Astrocyte (in vitro differentiated cells and primary cell): ENCODE results near the gene NCKAP5L. TPM values are rescaled to one million over a fixed set of nuclear protein-coding genes. Genes with fewer than 3 reads are reported as not detected.

Experiments
- DNase-seq: peaks from one replicate; pipeline ENCODE4 v3.0.0-alpha.2; 2010; ENCODE audit warnings: low read depth
- FAIRE-seq: peaks from 2 replicates; lab custom pipeline; 2011; peaks lifted over from hg19 to GRCh38; lab: Jason Lieb, UNC
- H2AFZ ChIP-seq: 2 replicates; pipeline ENCODE4 v1.6.0; 2012; ENCODE audit warnings: low read depth, low read length, inconsistent platforms
- H3K27ac ChIP-seq: 2 replicates; pipeline ENCODE4 v1.5.1; 2011; ENCODE audit warnings: low read depth, low read length, inconsistent platforms
- H3K27me3 ChIP-seq: 2 replicates; pipeline ENCODE4 v1.6.0; 2011; ENCODE audit warnings: low read length, inconsistent platforms; ENCODE audit not compliant: insufficient read depth
- H3K36me3 ChIP-seq: 2 replicates; pipeline ENCODE4 v1.5.1; 2011; ENCODE audit warnings: low read length, inconsistent platforms; ENCODE audit not compliant: insufficient read depth
- H3K4me1 ChIP-seq: 2 replicates; pipeline ENCODE4 v1.5.1; 2011; ENCODE audit warnings: low read length, inconsistent platforms; ENCODE audit not compliant: insufficient read depth
- H3K4me2 ChIP-seq: 2 replicates; pipeline ENCODE4 v1.6.0; 2012; ENCODE audit warnings: low read length, inconsistent platforms
- H3K4me3 ChIP-seq: 2 replicates; pipeline ENCODE4 v1.5.1; 2011; ENCODE audit warnings: low read depth, mild to moderate bottlenecking, low read length, inconsistent platforms; ENCODE audit not compliant: insufficient read depth
- H3K79me2 ChIP-seq: 2 replicates; pipeline ENCODE4 v1.6.0; 2012; ENCODE audit warnings: mild to moderate bottlenecking, low read length, inconsistent platforms; ENCODE audit not compliant: insufficient read depth
- H3K9ac ChIP-seq: 2 replicates; pipeline ENCODE4 v1.6.0; 2012; ENCODE audit warnings: mild to moderate bottlenecking, low read length, inconsistent platforms
- H3K9me3 ChIP-seq: 2 replicates; pipeline ENCODE4 v1.5.1; 2012; ENCODE audit warnings: low read depth, mild to moderate bottlenecking, low read length, inconsistent platforms; ENCODE audit not compliant: insufficient read depth
- H4K20me1 ChIP-seq: 2 replicates; pipeline ENCODE4 v1.6.0; 2012; ENCODE audit warnings: low read length, inconsistent platforms; ENCODE audit not compliant: insufficient read depth
- H3K27ac Mint-ChIP-seq: one replicate; pipeline ENCODE4 v1.8.0; 2021; ENCODE audit warnings: mild to moderate bottlenecking, mixed read lengths; ENCODE audit not compliant: unreplicated experiment
- H3K27me3 Mint-ChIP-seq: one replicate; pipeline ENCODE4 v1.8.0; 2021; ENCODE audit warnings: low read depth, mixed read lengths; ENCODE audit not compliant: unreplicated experiment
- H3K36me3 Mint-ChIP-seq: one replicate; pipeline ENCODE4 v1.8.0; 2021; ENCODE audit warnings: low read depth, mixed read lengths; ENCODE audit not compliant: unreplicated experiment
- H3K4me1 Mint-ChIP-seq: one replicate; pipeline ENCODE4 v1.8.0; 2021; ENCODE audit warnings: low read depth, mixed read lengths; ENCODE audit not compliant: unreplicated experiment
- H3K4me3 Mint-ChIP-seq: one replicate; pipeline ENCODE4 v1.8.0; 2021; ENCODE audit warnings: mild to moderate bottlenecking, moderate library complexity, mixed read lengths; ENCODE audit not compliant: unreplicated experiment
- H3K9me3 Mint-ChIP-seq: one replicate; pipeline ENCODE4 v1.8.0; 2021; ENCODE audit warnings: mild to moderate bottlenecking, mixed read lengths; ENCODE audit not compliant: unreplicated experiment
- CTCF ChIP-seq: IDR thresholded peaks from 2 replicates; pipeline ENCODE4 v1.5.1; 2011; ENCODE audit warnings: low read depth, mild to moderate bottlenecking, inconsistent platforms, low read length, moderate library complexity; ENCODE audit not compliant: insufficient read depth
- EZH2 ChIP-seq: IDR thresholded peaks from 2 replicates; pipeline ENCODE4 v1.6.1; 2012; ENCODE audit warnings: mild to moderate bottlenecking, low read length, inconsistent platforms; ENCODE audit not compliant: insufficient read depth
- total RNA-seq: library from RNA; stranded (reverse); gene quantifications from 2 replicates; pipeline ENCODE4 v1.2.1, GENCODE V29; 2021

Gene NCKAP5L
- total RNA-seq, 1 donor from 2014 or later, result 59.5 TPM

- no peak overlapping the region for H3K27ac ChIP-seq
- peaks cover 14% of the 10 kb centered on the region for H4K20me1 ChIP-seq
- H3K9ac ChIP-seq, result no peak overlapping the region
- H3K79me2 ChIP-seq, result no peaks in the 10 kb centered on the region
- no peak overlapping the region for H2AFZ ChIP-seq
- H3K4me1 Mint-ChIP-seq, result no peaks in the 10 kb centered on the region
- FAIRE-seq (no peak), DNase-seq (no peak)
- H3K4me3 Mint-ChIP-seq, result no peak overlapping the region
- H3K36me3 Mint-ChIP-seq, result peaks cover 11% of the 10 kb centered on the region
- H3K36me3 ChIP-seq, result peaks cover 16% of the 10 kb centered on the region
- H3K9me3 Mint-ChIP-seq, result no peaks in the 10 kb centered on the region
- H3K4me3 ChIP-seq, result no peak overlapping the region
- H3K27me3 Mint-ChIP-seq, result no peaks in the 10 kb centered on the region
- no peaks in the 10 kb centered on the region for H3K27me3 ChIP-seq
- TF ChIP-seq EZH2 (no peak), CTCF (no peak)
- no peak overlapping the region for H3K4me2 ChIP-seq
- no peaks in the 10 kb centered on the region for H3K4me1 ChIP-seq
- no peak overlapping the region for H3K27ac Mint-ChIP-seq
- no peaks in the 10 kb centered on the region for H3K9me3 ChIP-seq
Measured at GRCh38 chr12:49792976-49793580, 35.1 kb downstream of the NCKAP5L start.

GRCh38 chr12:49792181-49792970, 35.8 kb downstream of the NCKAP5L start:
- Histone ChIP-seq H3K9me3 (no peaks in the 10 kb centered on the region), H3K27me3 (no peaks in the 10 kb centered on the region), H3K9ac (no peak overlapping the region), H3K4me3 (no peak overlapping the region), H3K27ac (no peak overlapping the region), H3K36me3 (peaks cover 10% of the 10 kb centered on the region), H3K79me2 (no peaks in the 10 kb centered on the region), H2AFZ (no peak overlapping the region), H3K4me2 (no peak overlapping the region), H3K4me1 (no peaks in the 10 kb centered on the region), H4K20me1 (peaks cover 11% of the 10 kb centered on the region)
- H3K27ac Mint-ChIP-seq, result no peak overlapping the region
- no peak for TF ChIP-seq CTCF
- TF ChIP-seq EZH2, result no peak
- peaks cover 15% of the 10 kb centered on the region for H3K36me3 Mint-ChIP-seq
- DNase-seq, result no peak
- peaks cover 2% of the 10 kb centered on the region for H3K9me3 Mint-ChIP-seq
- H3K27me3 Mint-ChIP-seq, result no peaks in the 10 kb centered on the region
- H3K4me3 Mint-ChIP-seq, result no peak overlapping the region
- H3K4me1 Mint-ChIP-seq, result no peaks in the 10 kb centered on the region
- no peak for FAIRE-seq

GRCh38 chr12:49791700-49792099, 36.5 kb downstream of the NCKAP5L start:
- Mint-ChIP-seq H3K4me1 (no peaks in the 10 kb centered on the region), H3K27ac (no peak overlapping the region)

More at GRCh38 chr12:49791700-49792099, 36.5 kb downstream of the NCKAP5L start:
- H3K4me1 ChIP-seq, result no peaks in the 10 kb centered on the region
- H3K4me3 ChIP-seq, result no peak overlapping the region
- Mint-ChIP-seq H3K4me3 (no peak overlapping the region), H3K36me3 (peaks cover 16% of the 10 kb centered on the region), H3K9me3 (peaks cover 2% of the 10 kb centered on the region), H3K27me3 (no peaks in the 10 kb centered on the region)
- no peak overlapping the region for H2AFZ ChIP-seq
- no peaks in the 10 kb centered on the region for H3K79me2 ChIP-seq
- peaks cover 11% of the 10 kb centered on the region for H4K20me1 ChIP-seq
- H3K27ac ChIP-seq, result no peak overlapping the region
- H3K9ac ChIP-seq, result no peak overlapping the region
- FAIRE-seq (no peak), DNase-seq (no peak)
- H3K9me3 ChIP-seq, result no peaks in the 10 kb centered on the region
- no peak overlapping the region for H3K4me2 ChIP-seq
- no peaks in the 10 kb centered on the region for H3K27me3 ChIP-seq
- TF ChIP-seq CTCF (no peak), EZH2 (no peak)
- H3K36me3 ChIP-seq, result peaks cover 10% of the 10 kb centered on the region
